AG04449 (cell line): Measurements from ENCODE around the gene APOC3.
A peak's percentile ranks its signal among the peaks of the same experiment; 100 is the strongest.

Experiments
- CTCF ChIA-PET: fragments of 350-600 bp; formaldehyde crosslinking; extraction: SDS; loops from one replicate; lab custom pipeline; 2021; ENCODE audit warnings: antibody characterized with exemption; lab: Yijun Ruan, JAX
- POLR2A ChIA-PET: fragments of 400-600, 350-600 bp; formaldehyde crosslinking; extraction: SDS; loops from one replicate; lab custom pipeline; 2020; ENCODE audit warnings: antibody characterized with exemption, inconsistent platforms; lab: Yijun Ruan, JAX
- DNase-seq: peaks from one replicate; pipeline ENCODE4 v3.0.0-alpha.2; 2010; ENCODE audit warnings: low read depth, low spot score
- H3K4me3 ChIP-seq: 2 replicates; pipeline ENCODE4 v1.5.1; 2011; ENCODE audit warnings: low read depth, mild to moderate bottlenecking, control low read depth, low read length
- TF ChIP-seq, protein P1 (sequence below): IDR thresholded peaks from one replicate; pipeline ENCODE4 v1.5.1; 2011; ENCODE audit warnings: mild to moderate bottlenecking, moderate library complexity, low read length, control low read depth, inconsistent platforms; ENCODE audit not compliant: insufficient read depth; ENCODE audit errors: missing control alignments

The APOC3 gene

DNA sequence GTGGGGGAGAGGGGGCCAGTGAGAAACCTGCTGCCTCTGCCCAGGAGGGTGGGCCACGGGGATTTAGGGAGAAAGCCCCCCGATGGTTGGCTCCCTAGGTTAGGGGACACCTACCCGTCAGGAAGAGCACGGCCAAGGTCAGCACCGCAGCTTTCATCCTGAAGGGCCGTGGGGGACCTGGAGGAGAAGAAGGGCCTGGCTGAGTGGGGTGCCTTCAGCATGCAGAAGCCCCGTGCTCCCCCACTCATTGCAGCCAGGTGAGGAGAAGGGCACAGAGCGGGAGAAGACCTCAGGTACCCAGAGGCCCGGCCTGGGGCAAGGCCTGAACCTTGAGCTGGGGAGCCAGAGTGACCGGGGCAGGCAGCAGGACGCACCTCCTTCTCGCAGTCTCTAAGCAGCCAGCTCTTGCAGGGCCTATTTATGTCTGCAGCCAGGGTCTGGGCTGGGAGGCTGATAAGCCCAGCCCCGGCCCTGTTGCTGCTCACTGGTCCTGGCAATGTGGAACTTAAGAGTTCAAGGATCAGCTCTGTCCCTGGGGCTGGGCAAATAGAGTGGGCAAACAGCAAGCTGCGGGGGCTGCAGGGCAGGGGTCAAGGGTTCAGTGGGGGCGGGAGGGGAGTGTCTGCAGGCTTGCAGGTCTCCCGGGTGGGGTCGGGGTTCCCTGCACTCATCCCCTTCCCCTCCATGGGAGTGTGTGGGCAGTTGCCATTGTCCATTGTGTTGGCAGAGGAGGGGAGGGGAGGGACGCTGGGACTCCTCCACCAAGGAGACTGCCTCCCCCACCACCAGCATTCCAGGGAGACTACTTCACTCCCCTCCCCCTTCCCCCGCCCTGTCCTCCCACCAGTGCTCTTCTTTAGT lies 7.8 kb downstream of the APOC3 start, which contains the start of gene APOA1:
Gene APOA1, minus strand, starts transcription at position 392 of the 861 bp plus-strand sequence. Its CDS starts 235 bp downstream, at position 157.
- H3K4me3 ChIP-seq: no peak within 1 kb of the TSS
- TF ChIP-seq, protein P1, sequence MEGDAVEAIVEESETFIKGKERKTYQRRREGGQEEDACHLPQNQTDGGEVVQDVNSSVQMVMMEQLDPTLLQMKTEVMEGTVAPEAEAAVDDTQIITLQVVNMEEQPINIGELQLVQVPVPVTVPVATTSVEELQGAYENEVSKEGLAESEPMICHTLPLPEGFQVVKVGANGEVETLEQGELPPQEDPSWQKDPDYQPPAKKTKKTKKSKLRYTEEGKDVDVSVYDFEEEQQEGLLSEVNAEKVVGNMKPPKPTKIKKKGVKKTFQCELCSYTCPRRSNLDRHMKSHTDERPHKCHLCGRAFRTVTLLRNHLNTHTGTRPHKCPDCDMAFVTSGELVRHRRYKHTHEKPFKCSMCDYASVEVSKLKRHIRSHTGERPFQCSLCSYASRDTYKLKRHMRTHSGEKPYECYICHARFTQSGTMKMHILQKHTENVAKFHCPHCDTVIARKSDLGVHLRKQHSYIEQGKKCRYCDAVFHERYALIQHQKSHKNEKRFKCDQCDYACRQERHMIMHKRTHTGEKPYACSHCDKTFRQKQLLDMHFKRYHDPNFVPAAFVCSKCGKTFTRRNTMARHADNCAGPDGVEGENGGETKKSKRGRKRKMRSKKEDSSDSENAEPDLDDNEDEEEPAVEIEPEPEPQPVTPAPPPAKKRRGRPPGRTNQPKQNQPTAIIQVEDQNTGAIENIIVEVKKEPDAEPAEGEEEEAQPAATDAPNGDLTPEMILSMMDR: no peak
- no peak for DNase-seq
- POLR2A ChIA-PET: no interaction called here
- CTCF ChIA-PET: interaction anchor here (0.7 to 6.6 kb wide), 12 partner anchors 8 to 308 kb away, joined by 3 to 120 read pairs (median 8); partner anchors contain the start of genes APOA4, APOA5, APOC3 and PAFAH1B2

DNA sequence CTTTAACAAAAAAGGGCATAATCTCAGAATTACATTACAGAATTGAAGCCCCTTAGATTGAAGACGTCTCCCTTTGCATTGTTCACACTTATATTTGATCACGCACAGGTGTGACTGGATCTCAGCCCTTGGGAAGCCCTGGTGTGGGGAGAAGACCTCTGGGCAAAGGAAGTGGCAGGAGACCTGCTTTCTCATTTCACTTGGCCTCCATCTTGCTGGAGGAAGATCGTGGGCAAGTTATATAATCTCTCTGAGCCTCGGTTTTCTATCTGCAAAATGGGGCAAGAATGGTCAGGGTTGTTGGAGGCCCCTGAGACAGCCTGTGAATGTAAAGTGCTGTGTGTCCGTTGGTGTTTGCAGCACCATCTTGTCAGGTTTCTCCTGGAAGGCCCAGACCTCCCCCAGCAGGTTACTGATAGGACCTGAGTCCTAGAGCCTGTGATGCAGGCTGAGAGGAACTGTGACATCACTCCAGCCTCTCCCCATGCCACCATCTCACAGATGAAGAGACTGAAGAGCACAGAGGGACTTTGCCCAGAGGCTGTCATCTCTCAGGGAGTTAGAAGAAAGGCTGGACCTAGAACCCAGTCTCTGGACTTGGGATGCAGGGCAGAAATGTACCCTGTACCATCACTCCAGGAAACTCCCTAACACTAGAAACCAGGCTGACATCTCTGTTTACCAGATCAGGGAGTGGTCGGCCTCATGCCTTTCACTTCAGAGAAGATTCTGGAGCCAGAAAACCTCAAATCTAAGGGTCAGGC lies 8.8 kb downstream of the APOC3 start:
- CTCF ChIA-PET: interaction anchor here (0.7 to 6.6 kb wide), 7 partner anchors 9 to 267 kb away, joined by 3 to 120 read pairs (median 8); partner anchors contain the start of genes APOA4, APOA5, APOC3 and ZPR1

DNA sequence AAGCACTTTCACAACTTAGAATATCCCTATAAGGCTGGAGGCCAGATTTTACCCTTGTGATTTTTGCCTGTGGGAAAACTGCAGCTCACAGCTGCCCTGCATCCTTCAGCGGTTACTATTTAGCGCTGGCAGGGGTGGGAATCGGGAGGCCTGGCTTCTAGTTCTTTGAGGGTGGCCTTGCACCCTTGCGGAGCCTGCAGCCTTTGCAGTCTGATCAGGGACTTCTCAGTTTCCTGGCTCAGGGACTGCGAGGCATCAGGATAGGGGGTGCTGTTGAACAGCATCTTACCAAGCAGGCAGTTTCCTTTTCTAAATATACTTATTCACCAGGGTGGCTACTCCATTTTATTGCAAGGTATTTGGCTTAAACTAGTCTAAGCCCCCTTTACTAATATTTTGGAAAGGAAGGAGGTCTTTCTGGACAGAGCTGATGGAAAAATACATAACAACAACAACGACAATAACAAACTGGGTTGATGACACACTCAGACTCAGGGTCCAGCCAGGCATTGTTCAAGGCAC lies 10.6 kb downstream of the APOC3 start:
- TF ChIP-seq, protein P1: peak; percentile 24
- H3K4me3 ChIP-seq: no peak overlapping the region
- POLR2A ChIA-PET: no interaction called here
- no peak for DNase-seq
- CTCF ChIA-PET: interaction anchor here (0.9 to 2.3 kb wide), 7 partner anchors 9 to 266 kb away, joined by 3 to 13 read pairs (median 5); partner anchors contain the start of genes APOA5 and APOC3

More for the DNA sequence above, 8.8 kb downstream of the APOC3 start:
- DNase-seq: no peak
- TF ChIP-seq, protein P1: no peak
- H3K4me3 ChIP-seq: no peak overlapping the region
- POLR2A ChIA-PET: no interaction called here

DNA sequence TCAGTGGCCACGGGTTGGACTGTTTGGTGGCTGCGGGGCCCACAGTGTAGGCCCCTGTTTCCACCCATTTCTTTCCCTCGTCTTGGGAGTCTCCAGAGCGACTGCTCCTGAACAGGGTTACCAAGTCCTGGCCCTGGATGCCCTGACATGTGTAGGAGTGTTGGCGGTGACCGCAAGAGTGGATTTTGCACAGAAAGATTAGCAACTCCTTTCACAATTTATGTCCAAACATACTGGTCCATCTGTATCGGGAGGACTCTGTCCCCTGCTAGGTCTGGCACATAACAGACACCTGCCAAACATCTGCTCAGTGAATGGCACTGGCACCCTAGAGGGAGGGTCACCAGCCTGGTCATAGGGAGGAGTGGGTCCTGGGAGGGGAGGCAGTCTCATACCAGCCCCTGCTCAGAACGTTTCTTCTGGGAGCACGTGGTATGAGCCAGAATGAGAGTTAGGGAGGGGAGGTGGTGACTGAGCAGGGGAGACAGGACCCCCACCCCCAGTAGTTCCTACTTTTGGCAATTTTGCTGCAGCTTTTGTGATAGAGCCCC lies 11.1 kb downstream of the APOC3 start:
- TF ChIP-seq, protein P1: no peak
- no peak for DNase-seq
- CTCF ChIA-PET: interaction anchor here (0.6 to 2.3 kb wide), 9 partner anchors 9 to 386 kb away, joined by 3 to 13 read pairs (median 3); partner anchors contain the start of genes APOA5 and APOC3
- POLR2A ChIA-PET: no interaction called here
- no peak overlapping the region for H3K4me3 ChIP-seq

DNA sequence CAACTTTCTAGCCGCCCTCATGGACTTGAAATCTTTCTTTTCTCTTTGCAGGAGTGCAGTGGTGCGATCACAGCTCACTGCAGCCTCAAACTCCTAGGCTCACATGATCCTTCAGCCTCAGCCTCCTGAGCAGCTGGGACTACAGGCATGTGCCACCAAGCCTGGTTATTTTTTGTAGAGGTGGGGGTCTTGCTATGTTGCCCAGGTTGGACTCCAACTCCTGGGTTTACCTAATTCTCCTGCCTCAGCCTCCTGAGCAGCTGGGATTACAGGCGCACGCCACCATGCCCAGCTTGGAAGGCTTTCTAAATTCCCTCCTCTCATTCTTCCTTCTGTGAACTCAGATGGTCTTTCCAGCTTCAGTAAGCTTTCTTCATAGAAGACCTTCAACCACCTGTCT lies 12.4 kb downstream of the APOC3 start:
- TF ChIP-seq, protein P1: no peak
- CTCF ChIA-PET: interaction anchor here (1.5 kb wide), 1 partner anchor 15 kb away, joined by 3 read pairs; no protein-coding TSS in a partner anchor
- no peak for DNase-seq
- POLR2A ChIA-PET: interaction anchor here (0.6 kb wide), 1 partner anchor 237 kb away, joined by 4 read pairs; no protein-coding TSS in a partner anchor
- no peak overlapping the region for H3K4me3 ChIP-seq
